ENCODE measurements around the gene MYO5A.

Gene MYO5A

DNA sequence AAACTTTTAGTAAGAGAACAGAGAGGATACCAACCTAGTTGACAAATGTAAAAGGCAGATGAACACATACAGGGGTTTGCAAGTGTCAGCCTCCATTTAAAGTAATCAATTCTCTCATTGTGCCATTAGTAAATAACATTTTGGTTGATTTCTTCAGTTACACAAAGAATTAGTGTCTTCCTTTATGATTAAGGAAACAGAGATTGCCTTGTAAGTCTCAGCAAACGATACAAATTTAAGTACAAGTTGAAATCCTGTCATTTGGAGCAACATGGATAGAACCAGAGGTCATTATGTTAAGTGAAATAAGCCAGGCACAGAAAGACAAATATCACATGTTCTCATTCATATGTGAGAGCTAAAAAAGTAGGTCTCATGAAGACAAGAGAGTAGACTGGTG, 26.1 kb downstream of the MYO5A start:
- H3K4me3 ChIP-seq (ENCODE audit: low read depth, low read length), result no peak overlapping the region
- no peak for TF ChIP-seq CTCF (IDR thresholded peaks at IDR 0.05; ENCODE audit: low read depth, low read length)

DNA sequence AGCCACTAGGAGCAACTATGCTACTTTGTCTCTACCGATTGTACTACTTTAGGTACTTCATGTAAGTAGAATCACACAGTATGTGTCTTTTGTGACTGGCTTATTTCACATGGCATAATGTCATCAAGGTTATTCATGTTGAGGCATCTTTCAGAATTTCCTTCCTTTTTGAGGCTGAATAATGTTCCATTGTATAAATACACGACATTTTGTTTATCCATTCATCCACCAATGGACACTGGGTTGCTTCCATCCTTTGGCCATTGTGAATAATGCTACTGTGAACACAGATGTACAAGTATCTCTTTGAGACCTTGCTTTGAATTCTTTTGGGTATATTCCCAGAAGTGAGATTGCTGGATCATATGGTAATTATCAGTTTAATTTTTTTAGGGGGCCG, 29.2 kb downstream of the MYO5A start:
- H3K4me3 ChIP-seq (ENCODE audit: low read depth, low read length), result no peak overlapping the region
- no peak for TF ChIP-seq CTCF (IDR thresholded peaks at IDR 0.05; ENCODE audit: low read depth, low read length)

- TF ChIP-seq CTCF (IDR thresholded peaks at IDR 0.05; ENCODE audit: low read depth, low read length), result no peak
- no peak overlapping the region for H3K4me3 ChIP-seq (ENCODE audit: low read depth, low read length)
These were observed 30.0 kb downstream of the MYO5A start for GRCh38 chr15:52498706-52499105.

DNA sequence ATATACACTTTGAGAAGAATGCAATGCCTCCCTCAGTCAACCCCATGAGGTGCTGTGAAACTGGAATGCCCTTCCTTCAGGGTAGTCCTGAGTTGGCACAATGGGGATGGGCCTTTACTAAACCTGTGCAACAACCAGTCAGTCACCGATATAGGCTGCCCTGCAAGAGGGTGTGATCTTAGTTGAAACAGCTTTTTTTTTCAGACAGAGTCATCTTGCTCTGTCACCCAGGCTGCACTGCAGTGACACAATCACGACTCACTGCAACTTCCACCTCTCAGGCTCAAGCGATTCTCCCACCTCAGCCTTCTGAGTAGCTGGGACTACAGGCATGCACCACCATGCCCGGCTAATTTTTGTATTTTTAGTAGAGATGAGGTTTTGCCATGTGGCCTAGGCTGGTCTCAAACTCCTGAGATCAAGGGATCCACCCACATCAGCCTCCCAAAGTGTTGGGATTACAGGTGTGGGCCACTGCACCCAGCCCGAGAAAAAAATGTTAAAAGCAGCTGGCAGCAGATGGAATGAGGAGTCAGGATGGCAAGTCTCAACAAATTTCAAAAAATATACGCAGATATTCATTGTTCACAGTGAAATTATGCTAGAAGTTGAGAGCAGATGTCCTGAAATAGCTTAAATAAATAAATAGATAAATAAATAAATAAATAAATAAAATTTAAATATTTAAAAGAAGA, 31.8 kb downstream of the MYO5A start:
- H3K4me3 ChIP-seq (ENCODE audit: low read depth, low read length), result no peak overlapping the region
- no peak for TF ChIP-seq CTCF (IDR thresholded peaks at IDR 0.05; ENCODE audit: low read depth, low read length)

GRCh38 chr15:52496175-52496574, 32.5 kb downstream of the MYO5A start:
- no peak for TF ChIP-seq CTCF (IDR thresholded peaks at IDR 0.05; ENCODE audit: low read depth, low read length)

DNA sequence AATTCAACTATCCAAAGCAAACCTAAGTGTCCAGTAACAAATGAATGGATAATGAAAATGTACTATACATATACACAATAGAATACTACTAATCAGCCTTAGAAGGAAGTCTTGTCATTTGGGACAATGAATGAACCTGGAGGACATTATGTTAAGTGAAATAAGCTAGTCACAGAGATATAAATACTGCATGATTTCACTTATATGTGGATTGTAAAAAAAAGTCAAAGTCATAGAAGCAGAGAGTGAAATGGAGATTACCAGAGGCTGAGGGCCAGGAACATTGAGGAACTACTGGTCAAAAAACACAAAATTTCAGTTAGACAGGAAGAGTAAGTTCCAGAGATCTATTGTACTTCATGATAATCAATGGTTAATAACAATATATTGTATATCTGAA, 33.6 kb downstream of the MYO5A start:
- H3K4me3 ChIP-seq (ENCODE audit: low read depth, low read length), result no peak overlapping the region
- TF ChIP-seq CTCF (IDR thresholded peaks at IDR 0.05; ENCODE audit: low read depth, low read length), result no peak

More at GRCh38 chr15:52496175-52496574, 32.5 kb downstream of the MYO5A start:
- H3K4me3 ChIP-seq (ENCODE audit: low read depth, low read length), result no peak overlapping the region

- TF ChIP-seq CTCF (IDR thresholded peaks at IDR 0.05; ENCODE audit: low read depth, low read length), result no peak
- no peak overlapping the region for H3K4me3 ChIP-seq (ENCODE audit: low read depth, low read length)
These were observed 34.7 kb downstream of the MYO5A start for GRCh38 chr15:52493968-52494367.

All from WI38 (cell line).